Neural crest cell (in vitro differentiated cells): ENCODE measurements around the gene CREB3L2. TPM values are rescaled to one million over a fixed set of nuclear protein-coding genes. Genes with fewer than 3 reads are reported as not detected.

Source experiments
- DNase-seq: peaks from one replicate; pipeline ENCODE4 v3.0.0; 2021; ENCODE audit warnings: low read depth, mixed read lengths, low spot score
- H3K27ac Mint-ChIP-seq: one replicate; pipeline ENCODE4 v1.8.0; 2021; ENCODE audit warnings: mild to moderate bottlenecking, mixed read lengths; ENCODE audit not compliant: unreplicated experiment
- H3K27me3 Mint-ChIP-seq: 2 replicates; pipeline ENCODE4 v1.8.0; 2021; ENCODE audit warnings: low read depth, mild to moderate bottlenecking, mixed read lengths
- H3K36me3 Mint-ChIP-seq: 2 replicates; pipeline ENCODE4 v1.8.0; 2021; ENCODE audit warnings: low read depth, mild to moderate bottlenecking, mixed read lengths
- H3K4me1 Mint-ChIP-seq: 2 replicates; pipeline ENCODE4 v1.8.0; 2021; ENCODE audit warnings: mixed read lengths
- H3K4me3 Mint-ChIP-seq: one replicate; pipeline ENCODE4 v1.8.0; 2021; ENCODE audit warnings: mild to moderate bottlenecking, mixed read lengths
- H3K9me3 Mint-ChIP-seq: 2 replicates; pipeline ENCODE4 v1.8.0; 2021; ENCODE audit warnings: mixed read lengths
- total RNA-seq: library from RNA; stranded (reverse); gene quantifications from 2 replicates; pipeline ENCODE4 v1.2.1, GENCODE V29; 2021
- TF ChIP-seq, protein P1 (sequence below): fragments of 200-600 bp; sonication (generic); conservative IDR thresholded peaks from 2 replicates; pipeline ENCODE4 v1.5.0; 2021; ENCODE audit warnings: antibody characterized with exemption, mild to moderate bottlenecking

CREB3L2 gene
- total RNA-seq, 1 donor from 2014 or later: 51.9 TPM

DNA sequence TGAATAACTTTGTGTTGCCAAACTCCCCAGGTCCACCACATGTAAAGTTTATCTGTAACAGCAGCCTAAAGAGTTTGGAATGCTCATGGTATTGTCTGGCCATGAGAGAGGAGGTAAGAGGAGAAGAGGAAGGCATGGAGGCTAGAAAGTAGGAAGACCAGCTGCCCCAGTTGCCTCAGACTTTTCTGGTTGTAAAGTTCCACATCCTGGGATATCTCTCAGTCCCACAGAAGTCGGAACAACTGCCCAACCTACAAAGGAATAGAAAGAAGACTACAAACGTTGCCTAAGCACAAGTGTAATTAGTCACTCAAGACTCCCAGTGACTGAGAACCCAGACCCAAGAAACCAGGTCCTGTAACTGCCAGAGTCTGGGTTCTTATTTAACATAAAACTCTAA, 47.3 kb downstream of the CREB3L2 start:
- Mint-ChIP-seq H3K9me3 (no peaks in the 10 kb centered on the region), H3K27me3 (no peaks in the 10 kb centered on the region), H3K4me1 (peaks cover 59% of the 10 kb centered on the region), H3K27ac (no peak overlapping the region), H3K36me3 (peaks cover 2% of the 10 kb centered on the region), H3K4me3 (no peak overlapping the region)
- TF ChIP-seq, protein P1, sequence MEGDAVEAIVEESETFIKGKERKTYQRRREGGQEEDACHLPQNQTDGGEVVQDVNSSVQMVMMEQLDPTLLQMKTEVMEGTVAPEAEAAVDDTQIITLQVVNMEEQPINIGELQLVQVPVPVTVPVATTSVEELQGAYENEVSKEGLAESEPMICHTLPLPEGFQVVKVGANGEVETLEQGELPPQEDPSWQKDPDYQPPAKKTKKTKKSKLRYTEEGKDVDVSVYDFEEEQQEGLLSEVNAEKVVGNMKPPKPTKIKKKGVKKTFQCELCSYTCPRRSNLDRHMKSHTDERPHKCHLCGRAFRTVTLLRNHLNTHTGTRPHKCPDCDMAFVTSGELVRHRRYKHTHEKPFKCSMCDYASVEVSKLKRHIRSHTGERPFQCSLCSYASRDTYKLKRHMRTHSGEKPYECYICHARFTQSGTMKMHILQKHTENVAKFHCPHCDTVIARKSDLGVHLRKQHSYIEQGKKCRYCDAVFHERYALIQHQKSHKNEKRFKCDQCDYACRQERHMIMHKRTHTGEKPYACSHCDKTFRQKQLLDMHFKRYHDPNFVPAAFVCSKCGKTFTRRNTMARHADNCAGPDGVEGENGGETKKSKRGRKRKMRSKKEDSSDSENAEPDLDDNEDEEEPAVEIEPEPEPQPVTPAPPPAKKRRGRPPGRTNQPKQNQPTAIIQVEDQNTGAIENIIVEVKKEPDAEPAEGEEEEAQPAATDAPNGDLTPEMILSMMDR: no peak
- DNase-seq: no peak

- Mint-ChIP-seq H3K27me3 (no peaks in the 10 kb centered on the region), H3K4me3 (no peak overlapping the region), H3K4me1 (peaks cover 67% of the 10 kb centered on the region), H3K36me3 (peaks cover 2% of the 10 kb centered on the region), H3K9me3 (no peaks in the 10 kb centered on the region), H3K27ac (peak overlapping the region; percentile 93)
- DNase-seq: no peak
- TF ChIP-seq, protein P1: no peak
Observed at GRCh38 chr7:137953665-137954470, 48.0 kb downstream of the CREB3L2 start.

- peak overlapping the region; percentile 93 for H3K27ac Mint-ChIP-seq
- no peak for DNase-seq
- H3K36me3 Mint-ChIP-seq: peaks cover 2% of the 10 kb centered on the region
- TF ChIP-seq, protein P1: no peak
- peaks cover 71% of the 10 kb centered on the region for H3K4me1 Mint-ChIP-seq
- H3K9me3 Mint-ChIP-seq: no peaks in the 10 kb centered on the region
- no peaks in the 10 kb centered on the region for H3K27me3 Mint-ChIP-seq
- no peak overlapping the region for H3K4me3 Mint-ChIP-seq
Observed at GRCh38 chr7:137953043-137953664, 48.7 kb downstream of the CREB3L2 start.

DNA sequence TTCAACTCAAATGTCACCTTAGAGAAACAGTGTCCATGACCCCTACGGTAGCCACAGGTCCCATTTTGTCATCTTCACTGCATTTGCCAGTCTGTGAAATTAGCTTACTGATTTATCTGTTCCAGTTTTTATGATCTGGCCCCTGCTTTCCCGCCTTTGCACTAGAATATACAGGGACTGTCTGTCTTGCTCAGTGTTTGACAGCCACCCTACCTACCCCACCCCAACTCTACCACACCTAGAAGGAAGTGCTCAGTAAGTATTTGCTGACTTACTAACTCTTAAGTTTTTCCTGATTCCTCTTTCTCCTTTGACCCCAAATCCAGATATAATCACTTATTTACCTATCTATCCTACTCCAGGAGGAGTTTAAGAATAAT, 49.5 kb downstream of the CREB3L2 start:
- TF ChIP-seq, protein P1: no peak
- Mint-ChIP-seq H3K4me1 (peaks cover 71% of the 10 kb centered on the region), H3K4me3 (no peak overlapping the region), H3K36me3 (peaks cover 2% of the 10 kb centered on the region), H3K27ac (peak overlapping the region; percentile 74), H3K9me3 (no peaks in the 10 kb centered on the region), H3K27me3 (no peaks in the 10 kb centered on the region)
- DNase-seq: no peak

DNA sequence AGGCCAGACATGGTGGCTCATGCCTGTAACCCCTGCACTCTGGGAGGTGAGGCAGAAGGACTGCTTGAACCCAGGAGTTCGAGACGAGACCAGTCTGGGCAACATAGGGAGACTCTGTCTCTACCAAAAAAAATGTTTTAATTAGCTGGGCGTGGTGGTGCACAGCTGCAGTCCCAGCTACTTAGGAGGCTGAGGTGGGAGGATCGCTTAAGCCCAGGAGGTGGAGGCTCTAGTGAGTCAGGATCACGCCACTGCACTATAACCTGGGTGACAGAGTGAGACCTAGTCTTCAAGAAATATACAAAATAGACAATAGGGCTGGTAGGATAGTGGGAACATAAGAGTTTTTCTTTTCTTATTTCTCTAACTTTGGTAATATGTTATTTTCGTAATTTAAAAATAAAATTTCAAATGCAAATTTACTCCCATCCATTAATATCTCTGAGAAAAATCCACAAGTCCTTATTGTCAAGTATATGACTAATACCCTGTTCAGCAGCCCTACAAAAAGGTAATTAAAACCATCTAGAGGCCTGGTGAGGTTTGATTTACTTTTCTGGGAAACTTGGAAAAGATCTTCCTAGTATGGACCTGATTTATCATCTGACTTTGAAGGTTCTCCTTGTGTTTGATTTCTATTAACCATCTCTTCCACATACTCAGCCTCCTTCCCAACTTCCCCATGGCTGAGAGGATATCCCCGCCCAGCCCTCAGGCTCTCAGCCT, 50.0 kb downstream of the CREB3L2 start:
- Mint-ChIP-seq H3K27me3 (no peaks in the 10 kb centered on the region), H3K4me1 (peaks cover 65% of the 10 kb centered on the region), H3K9me3 (no peaks in the 10 kb centered on the region), H3K36me3 (peaks cover 2% of the 10 kb centered on the region), H3K4me3 (no peak overlapping the region), H3K27ac (no peak overlapping the region)
- no peak for DNase-seq
- TF ChIP-seq, protein P1: no peak
